GM12864 (cell line): ENCODE measurements around the gene ARAP1.

Source experiments
- DNase-seq: peaks from one replicate; pipeline ENCODE4 v3.0.0-alpha.2; 2011; ENCODE audit warnings: low read depth
- H3K4me3 ChIP-seq: 2 replicates; pipeline ENCODE4 v1.5.1; 2011; ENCODE audit warnings: mild to moderate bottlenecking, low read depth, low read length, control low read depth
- CTCF ChIP-seq: IDR thresholded peaks from 2 replicates; pipeline ENCODE4 v1.5.1; 2011; ENCODE audit warnings: low read depth, mild to moderate bottlenecking, moderate library complexity, low read length, control low read depth, inconsistent platforms; ENCODE audit errors: missing control alignments

Gene ARAP1

GRCh38 chr11:72735495-72736027 is 16.6 kb downstream of the ARAP1 start:
- no peak overlapping the region for H3K4me3 ChIP-seq
- no peak for TF ChIP-seq CTCF
- DNase-seq = no peak

GRCh38 chr11:72732329-72732728 is 19.9 kb downstream of the ARAP1 start:
- no peak for TF ChIP-seq CTCF
- no peak overlapping the region for H3K4me3 ChIP-seq
- DNase-seq = no peak

GRCh38 chr11:72730737-72731136 is 21.5 kb downstream of the ARAP1 start:
- no peak for DNase-seq
- no peak for TF ChIP-seq CTCF

GRCh38 chr11:72730243-72730642 is 22.0 kb downstream of the ARAP1 start:
- no peak for DNase-seq
- H3K4me3 ChIP-seq = no peak overlapping the region
- TF ChIP-seq CTCF = no peak

More at GRCh38 chr11:72730737-72731136, 21.5 kb downstream of the ARAP1 start:
- H3K4me3 ChIP-seq = no peak overlapping the region

GRCh38 chr11:72727521-72727920 is 24.7 kb downstream of the ARAP1 start:
- DNase-seq = no peak
- H3K4me3 ChIP-seq = no peak overlapping the region
- no peak for TF ChIP-seq CTCF

GRCh38 chr11:72726266-72727220 is 25.7 kb downstream of the ARAP1 start:
- H3K4me3 ChIP-seq = no peak overlapping the region
- DNase-seq = no peak
- no peak for TF ChIP-seq CTCF

GRCh38 chr11:72725724-72726028 is 26.5 kb downstream of the ARAP1 start:
- no peak overlapping the region for H3K4me3 ChIP-seq
- no peak for DNase-seq
- TF ChIP-seq CTCF = no peak
